NOMO-1 treated with DMSO at 0.1 percent for 48 hours (cell line): ENCODE data around the gene SLC6A18.

ENCODE experiments used
- DNase-seq: peaks from one replicate; lab custom pipeline; 2025; ENCODE audit not compliant: unreplicated experiment; lab: John Stamatoyannopoulos, UW

The SLC6A18 gene

GRCh38 chr5:1230551-1230950 is 5.4 kb downstream of the SLC6A18 start:
- DNase-seq, result no peak

DNA sequence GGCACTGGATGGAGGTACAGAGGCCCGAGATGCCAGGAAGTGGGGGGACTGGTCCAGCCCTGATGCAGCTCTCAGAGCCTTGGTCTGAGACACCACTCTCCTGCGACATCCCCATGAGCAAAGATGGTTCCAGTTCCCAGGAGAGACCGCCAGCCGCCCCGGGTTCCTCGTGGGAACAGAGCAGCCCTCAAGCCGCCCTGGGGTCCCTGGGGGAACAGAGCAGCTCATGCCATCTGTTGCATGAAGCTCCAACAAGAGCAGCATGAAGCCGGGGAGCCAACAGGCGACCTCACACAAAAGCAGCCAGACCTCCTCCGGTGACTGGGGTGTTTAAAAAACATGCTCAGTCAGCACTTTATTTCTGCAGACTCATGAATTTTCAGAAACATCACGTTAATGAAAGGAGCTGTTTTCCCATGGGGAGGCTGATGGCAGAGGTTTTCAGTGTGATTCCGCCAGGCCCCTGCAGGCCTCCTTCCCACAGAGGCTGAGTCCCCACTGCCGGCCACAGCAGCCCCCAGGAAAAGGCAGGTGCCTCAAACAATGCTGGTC is 6.2 kb downstream of the SLC6A18 start:
- DNase-seq, result no peak

GRCh38 chr5:1232780-1233179 is 7.6 kb downstream of the SLC6A18 start:
- no peak for DNase-seq

GRCh38 chr5:1235379-1235778 is 10.2 kb downstream of the SLC6A18 start:
- DNase-seq, result no peak

DNA sequence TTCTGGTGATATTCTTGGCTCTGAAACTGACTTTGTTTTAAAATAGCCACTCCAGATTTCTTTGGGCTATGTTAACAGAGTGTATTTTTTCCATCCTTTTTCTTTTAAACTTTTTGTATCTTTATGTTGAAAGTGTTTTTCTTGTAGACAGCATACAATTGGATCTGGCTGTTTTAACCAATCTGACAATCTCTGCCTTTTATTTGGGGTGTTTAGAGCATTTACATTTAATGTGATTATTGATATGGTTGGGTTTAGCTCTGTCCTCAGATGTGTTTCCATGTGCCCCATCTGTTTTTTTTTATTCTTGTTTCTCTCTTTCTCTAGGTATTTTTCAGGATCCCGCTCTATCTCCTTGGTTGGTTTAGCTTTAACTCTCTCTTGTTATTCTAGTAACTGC is 10.7 kb downstream of the SLC6A18 start:
- DNase-seq, result no peak

DNA sequence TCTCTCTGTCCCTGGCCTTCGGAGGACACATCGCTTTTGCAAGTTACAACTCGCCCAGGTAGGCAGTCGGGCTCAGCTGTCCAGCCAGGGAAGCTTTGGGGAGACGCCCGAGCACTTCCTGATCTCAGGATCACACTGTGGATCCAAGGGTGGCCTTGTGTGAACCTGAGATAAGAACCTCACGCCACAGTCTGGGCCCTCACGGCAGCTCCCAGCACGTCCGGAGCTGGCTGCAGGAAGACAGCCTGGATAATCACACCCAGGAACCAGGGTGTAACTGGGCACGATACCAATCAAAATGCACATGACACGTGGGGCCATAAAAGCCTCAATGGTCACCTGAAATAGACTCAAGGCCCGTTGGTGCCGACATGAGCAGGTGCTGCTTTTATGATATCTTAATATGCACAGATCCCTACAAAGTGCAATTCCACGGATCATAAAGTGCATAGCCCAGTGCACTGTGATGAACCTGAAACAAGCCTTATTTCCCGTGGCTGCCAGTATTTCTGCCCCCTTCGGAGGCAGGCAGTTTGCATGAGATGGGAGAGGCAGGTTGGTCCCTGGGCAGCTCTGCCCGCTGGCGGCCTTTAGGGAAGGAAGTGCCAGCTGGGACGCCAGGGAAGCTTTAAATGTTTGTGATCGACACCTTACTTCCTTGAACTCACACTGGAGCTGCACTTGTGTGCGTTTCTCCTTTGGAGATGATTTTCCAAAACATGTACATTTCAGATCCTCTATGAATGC is 14.5 kb downstream of the SLC6A18 start:
- DNase-seq, result no peak

DNA sequence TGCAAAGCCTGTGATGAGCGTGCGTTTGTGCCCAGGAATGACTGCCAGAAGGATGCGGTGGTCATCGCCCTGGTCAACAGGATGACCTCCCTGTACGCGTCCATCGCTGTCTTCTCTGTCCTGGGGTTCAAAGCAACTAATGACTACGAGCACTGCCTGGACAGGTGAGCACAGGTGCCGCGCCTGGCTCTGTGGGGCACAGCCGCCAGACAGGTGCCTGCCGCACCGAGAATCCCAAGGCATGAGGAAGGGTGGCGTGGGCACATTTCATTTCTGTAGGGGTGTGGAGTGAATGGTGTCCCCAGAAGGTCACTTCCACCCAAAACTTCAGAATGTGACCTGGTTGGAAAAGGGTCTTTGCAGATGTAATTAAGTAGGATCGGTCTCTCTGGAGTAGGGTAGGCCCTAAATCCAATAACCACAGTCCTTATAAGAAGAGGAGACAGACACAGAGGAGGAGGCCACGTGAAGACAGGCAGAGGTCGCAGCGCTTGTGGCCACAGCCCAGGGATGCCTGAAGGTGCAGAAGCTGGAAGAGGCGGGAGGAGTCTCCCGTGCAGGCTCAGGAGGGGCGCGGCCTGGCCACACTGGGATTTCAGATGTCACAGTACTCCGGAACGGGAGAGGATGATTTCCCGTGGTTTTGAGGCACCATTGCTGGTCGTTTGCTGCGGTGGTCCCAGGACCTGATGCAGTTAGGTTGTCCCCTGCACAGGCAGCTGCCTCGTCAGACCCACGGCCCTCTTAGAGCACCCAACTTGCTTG is 15.5 kb downstream of the SLC6A18 start:
- DNase-seq, result no peak

DNA sequence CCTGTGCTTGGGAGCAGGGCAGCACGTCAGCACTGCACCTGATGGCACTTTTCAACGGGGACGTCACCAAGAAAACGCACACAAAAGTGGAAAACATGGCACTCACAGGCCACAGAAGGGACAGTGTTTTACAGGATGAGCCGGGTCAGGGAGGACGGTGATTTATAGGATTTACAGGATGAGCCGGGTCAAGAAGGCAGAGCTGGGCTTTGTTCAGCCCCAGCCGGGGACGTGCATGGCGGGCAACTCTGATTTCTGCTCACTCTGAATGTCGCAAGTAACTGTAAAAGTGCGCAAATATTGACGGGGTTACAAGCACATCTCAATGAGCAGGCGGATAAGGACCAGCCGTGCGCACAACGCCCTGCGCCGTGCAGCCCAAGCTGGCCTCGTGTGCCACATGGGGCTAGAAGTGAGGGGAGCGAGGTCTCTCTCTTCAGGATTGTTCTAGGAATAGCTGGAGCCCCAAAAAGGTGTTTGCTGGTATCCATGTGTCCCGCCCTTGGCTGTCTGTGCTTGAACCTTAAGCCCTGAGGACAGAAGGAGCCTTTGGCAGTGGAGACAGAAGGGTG is 16.4 kb downstream of the SLC6A18 start:
- DNase-seq, result no peak

GRCh38 chr5:1242733-1243486 is 17.7 kb downstream of the SLC6A18 start:
- DNase-seq, result no peak

DNA sequence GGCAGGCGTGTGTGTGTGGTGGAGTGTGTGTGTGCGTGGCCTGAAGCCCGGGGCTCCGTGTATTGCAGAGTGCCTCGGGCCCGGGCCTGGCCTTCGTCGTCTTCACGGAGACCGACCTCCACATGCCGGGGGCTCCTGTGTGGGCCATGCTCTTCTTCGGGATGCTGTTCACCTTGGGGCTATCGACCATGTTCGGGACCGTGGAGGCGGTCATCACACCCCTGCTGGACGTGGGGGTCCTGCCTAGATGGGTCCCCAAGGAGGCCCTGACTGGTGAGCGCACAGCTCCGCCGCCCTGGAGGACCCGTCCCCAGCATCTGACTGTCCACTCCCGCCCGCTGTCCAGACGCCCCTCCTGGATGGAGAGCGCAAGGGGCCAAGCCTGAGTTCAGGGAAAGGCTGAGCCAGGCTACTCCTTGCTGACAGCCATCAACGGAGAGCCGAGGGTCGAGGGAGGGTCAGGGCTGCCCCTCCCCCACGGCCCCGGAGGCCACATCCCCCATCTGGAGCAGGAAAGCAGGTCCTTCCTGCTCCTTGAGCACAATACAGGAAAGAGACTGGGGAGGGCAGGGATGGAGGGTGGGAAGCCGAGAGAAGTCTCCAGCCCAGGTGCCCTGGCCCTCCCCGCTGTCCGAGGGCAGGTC is 18.4 kb downstream of the SLC6A18 start:
- no peak for DNase-seq

GRCh38 chr5:1244255-1244654 is 19.1 kb downstream of the SLC6A18 start:
- no peak for DNase-seq

GRCh38 chr5:1244976-1245375 is 19.8 kb downstream of the SLC6A18 start:
- no peak for DNase-seq

DNA sequence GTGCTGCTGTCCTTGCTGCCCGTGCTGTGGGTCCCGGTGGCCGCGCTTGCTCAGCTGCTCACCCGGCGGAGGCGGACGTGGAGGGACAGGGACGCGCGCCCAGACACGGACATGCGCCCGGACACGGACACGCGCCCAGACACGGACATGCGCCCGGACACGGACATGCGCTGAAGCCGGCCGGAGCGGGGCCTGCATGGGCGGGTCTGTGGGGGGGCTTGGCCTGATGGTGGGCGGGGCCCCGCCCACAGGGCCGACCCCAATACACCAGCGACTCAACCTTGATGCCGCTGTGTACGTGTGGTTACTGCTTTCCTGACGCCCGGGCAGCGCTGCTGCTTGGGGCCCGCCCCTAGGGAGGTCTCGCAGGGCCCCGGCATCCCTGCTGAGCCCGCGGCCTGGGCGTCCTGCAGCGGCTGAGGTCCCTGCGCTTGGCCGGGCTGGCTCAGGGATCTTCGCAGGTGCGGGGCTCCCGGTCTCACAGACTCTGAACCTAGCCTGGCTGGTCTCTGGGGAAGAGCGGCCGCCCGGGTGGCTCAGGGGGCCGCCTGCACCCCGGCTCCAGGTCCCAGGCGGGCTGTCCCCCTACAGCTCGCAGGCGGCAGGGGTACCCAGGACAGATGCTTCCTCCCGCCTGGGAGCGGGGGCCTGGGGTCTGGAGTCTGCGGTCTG is 20.9 kb downstream of the SLC6A18 start:
- DNase-seq, result no peak

DNA sequence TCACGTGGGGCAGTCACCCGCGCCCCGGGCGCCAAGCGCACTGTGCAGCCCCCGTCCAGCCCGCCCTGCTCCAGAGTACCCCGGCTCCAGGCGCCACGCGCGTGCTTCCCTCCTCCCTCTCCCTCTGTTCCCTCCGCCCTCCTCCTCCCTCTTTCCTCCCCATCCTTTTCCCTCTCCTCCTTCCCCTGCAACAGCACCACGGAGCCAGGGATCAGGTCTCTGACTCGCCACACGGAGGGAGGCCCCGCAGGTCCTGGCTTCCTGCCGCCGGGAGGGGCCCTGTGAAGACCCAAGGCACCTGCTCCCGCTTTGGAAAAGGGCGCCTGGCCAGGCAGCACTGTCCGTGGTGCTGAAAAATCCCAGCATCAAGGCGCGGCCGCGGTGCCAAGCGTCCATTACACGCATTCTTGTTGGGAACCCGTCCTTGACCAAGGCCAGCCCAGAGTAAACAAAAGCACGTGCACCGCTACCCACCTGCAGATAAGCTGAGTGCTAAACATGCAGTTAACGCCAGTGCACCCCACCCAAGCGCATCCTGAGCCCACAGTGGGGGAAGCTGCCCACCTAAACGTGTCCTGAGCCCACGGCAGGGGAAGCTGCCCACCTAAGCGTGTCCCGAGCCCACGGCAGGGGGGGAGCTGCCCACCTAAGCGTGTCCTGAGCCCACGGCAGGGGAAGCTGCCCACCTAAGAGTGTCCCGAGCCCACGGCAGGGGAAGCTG is 21.7 kb downstream of the SLC6A18 start:
- DNase-seq, result no peak

- DNase-seq, result no peak
Observed at GRCh38 chr5:1247811-1248210, 22.6 kb downstream of the SLC6A18 start.

DNA sequence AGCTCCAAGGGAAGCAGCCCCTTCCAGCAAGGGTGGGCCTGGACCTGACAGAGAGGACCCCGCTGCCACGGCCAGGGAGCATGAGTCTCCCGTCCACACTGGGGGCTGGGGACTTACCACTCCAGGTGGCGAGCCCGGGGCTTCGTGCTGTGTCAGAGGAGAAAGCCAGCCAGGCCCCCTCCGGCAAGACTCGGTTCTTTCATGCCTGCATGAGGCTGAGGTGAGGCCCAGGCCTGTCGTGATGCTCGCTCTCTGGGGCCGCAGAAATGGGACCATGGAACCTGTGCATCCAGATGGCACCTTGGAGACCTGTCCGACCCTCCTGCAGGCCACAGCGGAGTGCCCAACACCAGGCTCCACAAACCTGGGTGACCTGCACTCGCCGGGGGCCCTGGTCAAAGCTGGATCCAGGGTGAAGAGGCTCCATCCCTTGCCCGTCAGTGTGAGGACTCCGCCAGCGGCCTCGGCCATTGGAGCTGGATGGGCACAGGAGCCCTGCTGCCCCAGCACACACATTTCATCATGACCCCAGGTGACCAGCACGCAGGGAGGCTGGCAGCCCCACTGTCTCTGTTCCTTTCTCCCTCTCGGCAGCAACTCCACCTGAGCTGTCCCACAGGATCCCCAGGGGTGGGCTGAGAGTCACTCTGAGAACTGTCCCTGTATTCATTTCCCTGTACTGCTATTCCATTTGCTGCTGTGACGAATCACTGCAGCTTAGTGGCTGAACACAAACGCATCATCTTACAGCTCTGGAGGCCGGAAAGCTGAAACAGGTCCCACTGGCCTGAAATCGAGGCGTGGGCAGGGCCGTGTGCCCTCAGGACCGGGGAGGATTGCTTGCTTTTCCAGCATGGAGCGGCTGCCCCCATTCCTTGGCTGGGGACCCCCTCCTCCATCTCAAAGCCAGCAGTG is 24.4 kb downstream of the SLC6A18 start:
- DNase-seq, result no peak

- DNase-seq, result no peak
Observed at GRCh38 chr5:1251678-1252580, 26.7 kb downstream of the SLC6A18 start.
